Esophagus muscularis mucosa (tissue), 4 donors: ENCODE results near the gene LAMA5. TPM values are rescaled to one million over a fixed set of nuclear protein-coding genes. Genes with fewer than 3 reads are reported as not detected.
A peak's percentile ranks its signal among the peaks of the same experiment; 100 is the strongest.

Source experiments
- DNase-seq: peaks from one replicate; pipeline ENCODE4 v3.0.0-alpha.2; 2017; ENCODE audit errors: extremely low spot score
- H3K27ac ChIP-seq, 4 donors: fragments of 200-600 bp; sonication (generic); replicated peaks in 1 of 4; 1 replicate in 3 of 4; 2 replicates in 1 of 4; pipeline ENCODE4 v1.5.1; 2016 to 2019; ENCODE audit warnings: mild to moderate bottlenecking in 1 of 4
- H3K27me3 ChIP-seq, 4 donors: fragments of 200-600 bp; sonication (generic); one replicate each; pipeline versions ENCODE4 v1.5.1 to v1.6.0; 2016 to 2019
- H3K36me3 ChIP-seq, 4 donors: fragments of 200-600 bp; sonication (generic); one replicate each; pipeline ENCODE4 v1.5.1; 2016 to 2019
- H3K4me1 ChIP-seq, 4 donors: fragments of 200-600 bp; sonication (generic); one replicate each; pipeline ENCODE4 v1.5.1; 2016 to 2019
- H3K4me3 ChIP-seq, 4 donors: fragments of 200-600 bp; sonication (generic); 1 replicate in 2 of 4; 2 replicates in 2 of 4; pipeline ENCODE4 v1.5.1; 2016 to 2019; ENCODE audit warnings: mild to moderate bottlenecking in 4 of 4, moderate library complexity in 1 of 4
- H3K9me3 ChIP-seq, 4 donors: fragments of 200-600 bp; sonication (generic); 1 replicate in 3 of 4; 2 replicates in 1 of 4; pipeline ENCODE4 v1.5.1; 2016 to 2019
- EP300 ChIP-seq: sonication (generic); formaldehyde crosslinking; IDR thresholded peaks from one replicate; pipeline ENCODE4 v1.6.1; 2017; ENCODE audit warnings: antibody characterized with exemption
- POLR2A ChIP-seq: fragments of 450-650 bp; IDR thresholded peaks from one replicate; pipeline ENCODE4 v1.6.1; 2017; ENCODE audit warnings: antibody characterized with exemption, moderate library complexity, mild to moderate bottlenecking, low read depth
- POLR2AphosphoS5 ChIP-seq, 2 donors: sonication (generic); formaldehyde crosslinking; IDR thresholded peaks; one replicate each; pipeline ENCODE4 v1.6.1; 2017; ENCODE audit warnings: antibody characterized with exemption in 2 of 2
- WGBS: methylation state at CpG from one replicate; pipeline ENCODE4 v1.1.5; 2018; 5-methylcytosine and 5-hydroxymethylcytosine counted together
- intact Hi-C: fragments of 100-400 bp; cut with DNase I; formaldehyde crosslinking; loops from one replicate; pipeline ENCODE4 v1.15.1; 2023
- total RNA-seq, 4 donors: library from RNA; depleted of rRNA; stranded (reverse); fragments of >200 nt; gene quantifications; one replicate each; pipeline versions ENCODE4 v1.1.0 to v1.2.1, GENCODE V29; 2016
- TF ChIP-seq, protein P1 (sequence below), 3 experiments: fragments of 200-600 bp in 2 of 3; fragments of 450-650 bp in 1 of 3; sonication (generic) in 2 of 3; IDR thresholded peaks; one replicate each; pipeline ENCODE4 v1.5.1; 2017 to 2019; ENCODE audit warnings: antibody characterized with exemption in 3 of 3, mild to moderate bottlenecking in 2 of 3, moderate library complexity in 1 of 3

Gene LAMA5
- total RNA-seq, 4 donors from 2014 or later: 70.1 to 257 (median 150) TPM

GRCh38 chr20:62412194-62413024, 45.3 kb upstream of the LAMA5 start:
- TF ChIP-seq, protein P1, sequence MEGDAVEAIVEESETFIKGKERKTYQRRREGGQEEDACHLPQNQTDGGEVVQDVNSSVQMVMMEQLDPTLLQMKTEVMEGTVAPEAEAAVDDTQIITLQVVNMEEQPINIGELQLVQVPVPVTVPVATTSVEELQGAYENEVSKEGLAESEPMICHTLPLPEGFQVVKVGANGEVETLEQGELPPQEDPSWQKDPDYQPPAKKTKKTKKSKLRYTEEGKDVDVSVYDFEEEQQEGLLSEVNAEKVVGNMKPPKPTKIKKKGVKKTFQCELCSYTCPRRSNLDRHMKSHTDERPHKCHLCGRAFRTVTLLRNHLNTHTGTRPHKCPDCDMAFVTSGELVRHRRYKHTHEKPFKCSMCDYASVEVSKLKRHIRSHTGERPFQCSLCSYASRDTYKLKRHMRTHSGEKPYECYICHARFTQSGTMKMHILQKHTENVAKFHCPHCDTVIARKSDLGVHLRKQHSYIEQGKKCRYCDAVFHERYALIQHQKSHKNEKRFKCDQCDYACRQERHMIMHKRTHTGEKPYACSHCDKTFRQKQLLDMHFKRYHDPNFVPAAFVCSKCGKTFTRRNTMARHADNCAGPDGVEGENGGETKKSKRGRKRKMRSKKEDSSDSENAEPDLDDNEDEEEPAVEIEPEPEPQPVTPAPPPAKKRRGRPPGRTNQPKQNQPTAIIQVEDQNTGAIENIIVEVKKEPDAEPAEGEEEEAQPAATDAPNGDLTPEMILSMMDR (IDR thresholded peaks at IDR 0.05): no peak
- no peak for TF ChIP-seq POLR2A
- no peak for TF ChIP-seq POLR2AphosphoS5 (IDR thresholded peaks at IDR 0.05)
- no peak for TF ChIP-seq EP300
- peaks cover 16 to 26% (median 21%) of the 10 kb centered on the region in 4 donors for H3K4me1 ChIP-seq
- intact Hi-C loops: loop anchor here (5.0 to 10.0 kb wide), 2 partner anchors 80 to 202 kb away; no protein-coding TSS in a partner anchor
- H3K4me3 ChIP-seq: no peak overlapping the region
- H3K27me3 ChIP-seq: peaks cover 0 to 30% (median 0%) of the 10 kb centered on the region in 4 donors
- H3K9me3 ChIP-seq: no peaks in the 10 kb centered on the region
- no peaks in the 10 kb centered on the region for H3K36me3 ChIP-seq
- WGBS: 91% methylated on average over 17 of the region's 22 CpGs
- no peak for DNase-seq
- H3K27ac ChIP-seq: no peak overlapping the region

DNA sequence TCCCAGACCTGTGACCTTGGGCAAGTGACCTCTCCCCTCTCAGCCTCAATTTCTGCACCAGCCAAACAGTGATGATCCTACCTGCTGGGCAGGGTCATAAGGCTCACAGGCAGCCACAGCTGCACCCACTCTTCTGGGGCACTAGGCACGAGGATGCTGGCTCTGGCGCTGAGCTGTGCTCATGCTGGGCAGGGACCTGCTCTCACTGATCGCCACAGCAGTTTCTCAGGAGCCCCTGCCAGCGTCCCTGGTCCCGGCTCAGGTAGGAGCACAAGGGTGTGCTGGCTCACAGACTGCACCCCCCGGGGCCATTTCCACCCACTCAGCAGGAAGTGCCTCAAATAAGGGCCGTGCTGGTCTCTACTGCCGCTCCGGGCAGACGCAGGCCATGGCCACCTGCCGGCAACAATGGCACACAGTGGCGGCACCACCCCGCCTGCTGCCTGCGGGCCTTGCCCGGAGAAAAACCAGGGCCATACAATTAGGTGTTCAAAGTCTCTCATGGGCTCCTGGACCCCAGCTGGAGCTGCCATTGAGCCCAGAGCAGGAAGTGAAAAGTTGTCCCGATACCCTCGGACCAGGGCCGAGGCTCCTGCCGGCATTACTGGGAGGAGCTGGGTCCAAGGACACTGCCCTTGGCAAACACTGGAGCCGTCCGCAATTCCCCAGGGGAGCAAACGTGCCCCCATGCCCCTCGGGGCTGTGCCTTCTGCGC, 44.5 kb upstream of the LAMA5 start:
- Histone ChIP-seq H3K27me3 (peaks cover 0 to 23% (median 0%) of the 10 kb centered on the region in 4 donors), H3K9me3 (no peaks in the 10 kb centered on the region), H3K4me3 (no peak overlapping the region), H3K4me1 (peaks cover 17 to 29% (median 24%) of the 10 kb centered on the region in 4 donors), H3K27ac (no peak overlapping the region), H3K36me3 (no peaks in the 10 kb centered on the region)
- intact Hi-C loops: loop anchor here (5.0 to 10.0 kb wide), 2 partner anchors 81 to 203 kb away; no protein-coding TSS in a partner anchor
- no peak for DNase-seq
- TF ChIP-seq POLR2A (no peak), EP300 (no peak), POLR2AphosphoS5 (IDR thresholded peaks at IDR 0.05) (no peak)
- TF ChIP-seq, protein P1 (IDR thresholded peaks at IDR 0.05): no peak
- WGBS: 76% methylated on average over 5 of the region's 24 CpGs

DNA sequence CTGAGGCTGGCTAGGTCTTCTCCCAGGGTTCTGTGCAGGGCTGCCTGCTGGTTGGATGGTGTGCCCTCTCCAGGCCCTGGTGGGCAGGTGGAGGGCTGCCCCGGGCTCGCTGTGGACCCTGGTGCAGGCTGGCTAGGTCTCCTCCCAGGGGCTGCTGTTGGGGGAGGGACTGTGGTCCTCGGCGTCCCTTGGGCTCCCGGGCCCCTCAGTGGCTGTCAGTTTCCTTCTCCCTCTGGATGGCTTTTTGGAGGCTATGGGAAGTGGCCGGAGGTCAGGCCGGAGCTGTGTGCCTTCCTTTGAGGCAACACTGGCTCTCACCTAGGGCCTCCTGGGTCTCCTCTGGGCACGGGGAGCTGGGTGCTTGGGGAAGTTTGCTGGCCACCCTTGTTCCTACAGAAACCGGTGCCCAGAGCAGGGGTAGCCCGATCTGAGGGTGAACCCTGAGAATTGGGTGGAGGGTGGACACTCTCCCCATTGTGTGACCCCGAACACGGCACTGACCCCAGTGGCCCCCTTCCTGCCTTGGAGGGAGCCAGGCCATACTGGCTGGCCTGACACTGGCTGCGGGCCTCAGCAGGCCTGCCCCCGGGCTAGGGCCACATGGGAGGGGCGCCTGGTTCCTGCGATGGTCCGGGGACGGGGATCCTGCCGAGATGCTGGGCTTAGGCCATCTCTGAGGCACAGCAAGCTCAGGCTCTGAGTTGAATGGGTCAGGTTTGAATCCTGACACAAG, 43.8 kb upstream of the LAMA5 start:
- no peak for DNase-seq
- Histone ChIP-seq H3K9me3 (no peaks in the 10 kb centered on the region), H3K4me1 (peaks cover 25 to 37% (median 31%) of the 10 kb centered on the region in 4 donors), H3K27me3 (peaks cover 0 to 16% (median 0%) of the 10 kb centered on the region in 4 donors), H3K27ac (no peak overlapping the region), H3K36me3 (no peaks in the 10 kb centered on the region), H3K4me3 (no peak overlapping the region)
- TF ChIP-seq POLR2A (no peak), POLR2AphosphoS5 (IDR thresholded peaks at IDR 0.05) (no peak), EP300 (no peak)
- TF ChIP-seq, protein P1 (IDR thresholded peaks at IDR 0.05): no peak
- WGBS: 91% methylated on average over 4 of the region's 19 CpGs
- intact Hi-C loops: loop anchor here (5.0 to 10.0 kb wide), 2 partner anchors 81 to 204 kb away; no protein-coding TSS in a partner anchor

DNA sequence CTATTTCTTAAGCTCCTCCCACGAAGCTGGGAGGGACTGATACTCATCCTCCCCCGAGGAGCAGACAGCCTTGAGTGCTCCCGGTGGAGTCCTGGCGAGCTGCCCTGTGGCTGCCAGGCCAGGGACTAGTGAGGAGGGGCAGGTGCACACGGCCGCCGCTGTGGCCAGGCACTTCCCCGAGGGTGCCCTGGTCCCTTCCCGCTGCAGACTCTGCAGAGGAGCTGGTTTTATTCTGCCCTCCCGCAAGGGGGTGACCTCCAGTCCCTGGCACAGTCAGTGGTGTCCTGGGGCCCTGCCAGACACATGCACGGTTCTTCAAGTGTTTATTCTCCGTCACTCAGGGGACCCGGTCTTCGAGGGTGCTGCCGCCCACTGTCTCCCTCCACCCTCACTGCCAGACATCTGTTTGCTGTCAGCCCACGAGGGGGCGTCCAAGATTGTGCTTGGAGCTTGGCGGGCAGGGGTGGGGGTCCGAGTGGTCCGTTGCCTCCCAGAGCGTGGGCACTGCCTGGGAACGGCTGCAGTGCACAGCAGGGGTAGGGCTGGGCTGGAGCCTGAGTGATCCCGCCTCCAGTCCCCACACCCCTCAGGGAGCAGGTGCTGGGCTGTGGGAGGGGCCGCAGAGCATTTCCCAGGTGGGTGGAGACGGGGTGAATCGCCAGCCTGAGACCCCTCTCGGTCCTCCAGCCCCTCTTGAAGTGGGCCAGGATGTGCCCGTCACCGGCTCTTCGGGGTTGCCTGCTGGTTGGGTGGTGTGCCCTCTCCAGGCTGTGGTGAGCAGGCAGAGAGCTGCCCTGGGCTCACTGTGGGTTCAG, 43.0 kb upstream of the LAMA5 start:
- no peak overlapping the region for H3K4me3 ChIP-seq

More for the DNA sequence above, 43.0 kb upstream of the LAMA5 start:
- WGBS: 4% methylated on average over 13 of the region's 30 CpGs
- H3K27me3 ChIP-seq: peaks cover 0 to 8% (median 0%) of the 10 kb centered on the region in 4 donors
- intact Hi-C loops: loop anchor here (5.0 to 10.0 kb wide), 2 partner anchors 82 to 205 kb away; no protein-coding TSS in a partner anchor
- H3K4me1 ChIP-seq: peaks cover 32 to 44% (median 39%) of the 10 kb centered on the region in 4 donors
- TF ChIP-seq, protein P1 (IDR thresholded peaks at IDR 0.05): peak; percentile 38 to 53 (median 52)
- no peak for TF ChIP-seq EP300
- peak in 1 of 2 donors; percentile 3 for TF ChIP-seq POLR2AphosphoS5 (IDR thresholded peaks at IDR 0.05)
- no peaks in the 10 kb centered on the region for H3K36me3 ChIP-seq
- H3K9me3 ChIP-seq: no peaks in the 10 kb centered on the region
- H3K27ac ChIP-seq: peak overlapping the region in 2 of 4 donors; percentile 7 to 34
- no peak for DNase-seq
